B cell (primary cell): ENCODE results near the gene TRIM41. TPM values are rescaled to one million over a fixed set of nuclear protein-coding genes. Genes with fewer than 3 reads are reported as not detected.

ENCODE experiments used
- ATAC-seq: fragments of 200-7000 bp; cut with Tn5 transposase; one replicate; pipeline ENCODE4 v1.10.0; 2021; ENCODE audit warnings: low read depth, mild to moderate bottlenecking, moderate number of reproducible peaks, moderate library complexity
- CTCF ChIA-PET: fragments of 350-600 bp; sonication (Branson Sonifier 250); formaldehyde crosslinking; loops from one replicate; lab custom pipeline; 2021; ENCODE audit warnings: antibody characterized with exemption, inconsistent platforms; lab: Charles Lee
- POLR2A ChIA-PET: fragments of 350-600 bp; sonication (Branson Sonifier 250); formaldehyde crosslinking; loops from one replicate; lab custom pipeline; 2021; ENCODE audit warnings: antibody characterized with exemption; lab: Charles Lee
- DNase-seq: peaks from one replicate; pipeline ENCODE4 v3.0.0; 2013
- H2AFZ ChIP-seq: 2 replicates; pipeline ENCODE4 v1.6.1; 2012; ENCODE audit warnings: mild to moderate bottlenecking, low read depth, low read length; ENCODE audit not compliant: insufficient read depth, poor library complexity, severe bottlenecking
- H3K27ac ChIP-seq, 2 donors: 1 replicate in 1 of 2; 2 replicates in 1 of 2; pipeline ENCODE4 v1.5.1; 2012 to 2013; ENCODE audit warnings: low read length in 2 of 2, mild to moderate bottlenecking in 2 of 2, moderate library complexity in 1 of 2
- H3K27me3 ChIP-seq, 4 experiments: fragments of 200-600 bp in 1 of 4; sonication (generic) in 1 of 4; replicated peaks in 1 of 4; 1 replicate in 2 of 4; 2 replicates in 2 of 4; pipeline versions ENCODE4 v1.6.1 to v1.7.0; 2013 to 2016; ENCODE audit warnings: low read length in 3 of 4, mild to moderate bottlenecking in 2 of 4, mixed read lengths in 1 of 4, moderate library complexity in 1 of 4; ENCODE audit not compliant: insufficient read depth in 4 of 4, control insufficient read depth in 3 of 4; ENCODE audit errors: control extremely low read depth in 1 of 4
- H3K36me3 ChIP-seq, 2 experiments: replicated peaks in 1 of 2; 1 replicate in 1 of 2; 2 replicates in 1 of 2; pipeline versions ENCODE4 v1.6.1 to v1.7.1; 2013; ENCODE audit warnings: low read length in 1 of 2; ENCODE audit not compliant: insufficient read depth in 2 of 2, control insufficient read depth in 1 of 2; ENCODE audit errors: control extremely low read depth in 1 of 2, extremely low read depth in 1 of 2
- H3K4me1 ChIP-seq, 2 donors: fragments of 200-600 bp in 1 of 2; sonication (generic) in 1 of 2; 1 replicate in 1 of 2; 2 replicates in 1 of 2; pipeline versions ENCODE4 v1.5.1 to v1.6.1; 2013 to 2017; ENCODE audit warnings: low read length in 2 of 2; ENCODE audit not compliant: control insufficient read depth in 2 of 2, insufficient read depth in 2 of 2
- H3K4me2 ChIP-seq: replicated peaks from 2 replicates; pipeline ENCODE3; 2012; ENCODE audit warnings: mild to moderate bottlenecking, low read depth, low read length; ENCODE audit not compliant: poor library complexity, severe bottlenecking
- H3K4me3 ChIP-seq, 5 experiments: fragments of 200-600 bp in 1 of 5; sonication (generic) in 1 of 5; 1 replicate in 3 of 5; 2 replicates in 2 of 5; pipeline versions ENCODE4 v1.5.1 to v1.7.0; 2011 to 2016; ENCODE audit warnings: low read length in 4 of 5, mild to moderate bottlenecking in 4 of 5, low read depth in 2 of 5, control low read depth in 1 of 5, moderate library complexity in 1 of 5; ENCODE audit not compliant: insufficient read depth in 1 of 5; ENCODE audit errors: control extremely low read depth in 1 of 5, extremely low read depth in 1 of 5
- H3K79me2 ChIP-seq: fragments of 200-600 bp; sonication (generic); one replicate; pipeline ENCODE4 v1.6.0; 2016; ENCODE audit warnings: low read length; ENCODE audit not compliant: control insufficient read depth, insufficient read depth
- H3K9ac ChIP-seq: fragments of 200-600 bp; sonication (generic); 2 replicates; pipeline ENCODE4 v1.6.1; 2017; ENCODE audit warnings: mild to moderate bottlenecking, low read length, moderate library complexity
- H3K9me3 ChIP-seq, 3 donors: one replicate each; pipeline versions ENCODE4 v1.6.1 to v1.7.1; 2013; ENCODE audit warnings: low read length in 2 of 3; ENCODE audit not compliant: control insufficient read depth in 2 of 3, insufficient read depth in 1 of 3; ENCODE audit errors: control extremely low read depth in 1 of 3
- H4K20me1 ChIP-seq: 2 replicates; pipeline ENCODE4 v1.6.0; 2012; ENCODE audit warnings: mild to moderate bottlenecking, low read length; ENCODE audit not compliant: insufficient read depth, control insufficient read depth, poor library complexity, severe bottlenecking
- H3K27ac Mint-ChIP-seq: one replicate; pipeline ENCODE4 v1.8.0; 2021; ENCODE audit warnings: mixed read lengths
- H3K27me3 Mint-ChIP-seq: one replicate; pipeline ENCODE4 v1.8.0; 2021; ENCODE audit warnings: mixed read lengths
- H3K4me1 Mint-ChIP-seq: one replicate; pipeline ENCODE4 v1.8.0; 2021; ENCODE audit warnings: mixed read lengths
- H3K4me3 Mint-ChIP-seq: one replicate; pipeline ENCODE4 v1.8.0; 2021; ENCODE audit warnings: mixed read lengths
- H3K9me3 Mint-ChIP-seq: one replicate; pipeline ENCODE4 v1.8.0; 2022; ENCODE audit warnings: mixed read lengths; ENCODE audit not compliant: insufficient read depth
- EZH2 ChIP-seq: IDR thresholded peaks from 2 replicates; pipeline ENCODE4 v1.6.1; 2012; ENCODE audit warnings: borderline replicate concordance, low read depth, mild to moderate bottlenecking, moderate library complexity, low read length; ENCODE audit not compliant: insufficient read depth, poor library complexity, severe bottlenecking
- WGBS: methylation state at CpG from one replicate; pipeline ENCODE4 v1.1.5; 2013; ENCODE audit warnings: missing lambda C conversion rate; ENCODE audit not compliant: insufficient coverage; 5-methylcytosine and 5-hydroxymethylcytosine counted together
- intact Hi-C: fragments of 100-400 bp; cut with micrococcal nuclease; formaldehyde crosslinking; loops from one replicate; pipeline ENCODE4 v1.10.0; 2022
- polyA minus RNA-seq: library from RNA; depleted of rRNA, polyadenylated mRNA; stranded (reverse); fragments of >200 nt; gene quantifications from 2 replicates; pipeline ENCODE4 v1.2.3, GENCODE V29; 2012
- polyA plus RNA-seq: library from polyadenylated mRNA; depleted of rRNA; stranded (reverse); fragments of >200 nt; gene quantifications from 2 replicates; pipeline ENCODE4 v1.2.3, GENCODE V29; 2012
- total RNA-seq, 2 donors: library from RNA; stranded (reverse); fragments of 120-200 nt in 1 of 2; gene quantifications; 1 replicate in 1 of 2; 2 replicates in 1 of 2; pipeline versions ENCODE4 v1.2.3 to v1.2.4, GENCODE V29; 2013 to 2022
- TF ChIP-seq, protein P1 (sequence below): fragments of 200-600 bp; IDR thresholded peaks from one replicate; pipeline ENCODE4 v1.8.0; 2022; ENCODE audit warnings: antibody characterized with exemption, mild to moderate bottlenecking

The TRIM41 gene
- total RNA-seq = 44.3 and 45.2 TPM in 2 replicates
- total RNA-seq (2013) = 18.4 TPM
- polyA plus RNA-seq = 28.4 and 32.6 TPM in 2 replicates
- polyA minus RNA-seq = 16.4 and 19.2 TPM in 2 replicates

DNA sequence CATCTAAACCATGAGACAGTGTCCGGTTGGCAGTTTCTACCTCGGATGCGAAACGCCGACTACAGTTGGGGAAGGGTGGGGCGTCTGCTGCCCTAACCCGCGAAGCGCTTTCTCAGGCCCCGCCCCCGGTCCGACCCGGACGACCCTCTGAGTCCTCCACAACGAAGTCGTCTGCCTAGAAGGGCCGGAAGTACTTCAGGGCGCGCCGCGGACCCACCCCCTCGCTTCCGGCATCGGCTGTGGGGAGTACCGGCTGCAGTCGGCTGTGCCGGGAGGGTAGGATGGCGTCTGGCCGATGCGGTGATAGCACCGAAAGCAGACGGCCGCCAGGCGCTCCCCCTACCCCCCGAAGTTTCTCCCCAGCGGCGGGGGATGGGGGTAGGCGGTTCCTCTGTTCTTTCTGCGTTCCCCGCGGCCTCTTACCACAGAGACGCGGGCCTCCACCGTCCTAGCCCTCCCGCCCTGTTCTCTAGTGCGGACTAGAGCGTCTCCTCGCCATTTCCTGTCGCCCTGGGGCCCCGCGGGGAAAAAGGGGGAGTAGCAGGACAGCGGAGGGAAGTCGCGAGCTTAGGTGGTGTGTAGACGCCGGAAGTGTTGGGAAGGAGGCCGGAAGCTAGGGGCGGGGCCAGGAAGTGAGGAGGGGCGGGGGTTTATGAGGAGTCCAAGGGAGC, at the start of gene TRIM41:
TSS of gene TRIM41 (plus strand) at position 224 of the 671 bp plus-strand sequence. CDS start 719 bp downstream, outside the sequence.
- peaks cover 0 to 2% of the 10 kb centered on the region in 2 experiments for H3K36me3 ChIP-seq
- peak within 1 kb of the TSS; percentile 68 to 95 (median 89) for H3K4me3 ChIP-seq
- H3K9ac ChIP-seq = peak within 1 kb of the TSS; percentile 79
- Mint-ChIP-seq H3K9me3 (no peaks in the 10 kb centered on the region), H3K4me1 (peaks cover 54% of the 10 kb centered on the region), H3K27ac (peak within 1 kb of the TSS; percentile 98), H3K4me3 (peak within 1 kb of the TSS; percentile 94), H3K27me3 (no peaks in the 10 kb centered on the region)
- no peaks in the 10 kb centered on the region for H3K27me3 ChIP-seq
- H2AFZ ChIP-seq = peak within 1 kb of the TSS; percentile 89
- POLR2A ChIA-PET = interaction anchor here (0.6 to 3.5 kb wide), 14 partner anchors 16 to 622 kb away, joined by 3 to 74 read pairs (median 7); partner anchors contain the start of genes RACK1 and TRIM52
- H3K9me3 ChIP-seq = peaks cover 0 to 18% (median 0%) of the 10 kb centered on the region in 3 donors
- no peaks in the 10 kb centered on the region for H4K20me1 ChIP-seq
- peaks cover 18 to 41% of the 10 kb centered on the region in 2 donors for H3K4me1 ChIP-seq
- H3K4me2 ChIP-seq = peak within 1 kb of the TSS; percentile 95
- peaks cover 36% of the 10 kb centered on the region for H3K79me2 ChIP-seq
- intact Hi-C loops = loop anchor here (1.0 to 2.0 kb wide), 6 partner anchors 21 to 420 kb away; partner anchors contain the start of genes MGAT1, TRIM52 and ZFP62
- peak within 1 kb of the TSS; percentile 95 for H3K27ac ChIP-seq
- WGBS = 2% methylated on average over 46 of the region's 59 CpGs
- CTCF ChIA-PET = interaction anchor here (0.9 to 3.8 kb wide), 8 partner anchors 12 to 50 kb away, joined by 3 to 48 read pairs (median 10); partner anchors contain the start of genes RACK1 and TRIM52
- TF ChIP-seq, protein P1, sequence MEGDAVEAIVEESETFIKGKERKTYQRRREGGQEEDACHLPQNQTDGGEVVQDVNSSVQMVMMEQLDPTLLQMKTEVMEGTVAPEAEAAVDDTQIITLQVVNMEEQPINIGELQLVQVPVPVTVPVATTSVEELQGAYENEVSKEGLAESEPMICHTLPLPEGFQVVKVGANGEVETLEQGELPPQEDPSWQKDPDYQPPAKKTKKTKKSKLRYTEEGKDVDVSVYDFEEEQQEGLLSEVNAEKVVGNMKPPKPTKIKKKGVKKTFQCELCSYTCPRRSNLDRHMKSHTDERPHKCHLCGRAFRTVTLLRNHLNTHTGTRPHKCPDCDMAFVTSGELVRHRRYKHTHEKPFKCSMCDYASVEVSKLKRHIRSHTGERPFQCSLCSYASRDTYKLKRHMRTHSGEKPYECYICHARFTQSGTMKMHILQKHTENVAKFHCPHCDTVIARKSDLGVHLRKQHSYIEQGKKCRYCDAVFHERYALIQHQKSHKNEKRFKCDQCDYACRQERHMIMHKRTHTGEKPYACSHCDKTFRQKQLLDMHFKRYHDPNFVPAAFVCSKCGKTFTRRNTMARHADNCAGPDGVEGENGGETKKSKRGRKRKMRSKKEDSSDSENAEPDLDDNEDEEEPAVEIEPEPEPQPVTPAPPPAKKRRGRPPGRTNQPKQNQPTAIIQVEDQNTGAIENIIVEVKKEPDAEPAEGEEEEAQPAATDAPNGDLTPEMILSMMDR = no peak
- TF ChIP-seq EZH2 = no peak
- peak; percentile 99 for DNase-seq
- peak; percentile 68 for ATAC-seq
